Keratinocyte (primary cell): ENCODE data around the gene ANKRD18A.

ENCODE experiments used
- CTCF ChIP-seq, 3 experiments: IDR thresholded peaks in 1 of 3; conservative IDR thresholded peaks in 1 of 3; optimal IDR thresholded peaks in 1 of 3; 2 replicates in 2 of 3; 3 replicates in 1 of 3; pipeline versions ENCODE3 to v1.5.1; 2011; ENCODE audit warnings: low read length in 3 of 3, mild to moderate bottlenecking in 3 of 3, moderate library complexity in 2 of 3, control low read depth in 1 of 3, inconsistent platforms in 1 of 3; ENCODE audit not compliant: insufficient read depth in 2 of 3; ENCODE audit errors: extremely low read depth in 1 of 3
- EZH2 ChIP-seq: IDR thresholded peaks from one replicate; pipeline ENCODE4 v1.6.1; 2012; ENCODE audit warnings: inconsistent platforms, mild to moderate bottlenecking, low read length, moderate library complexity

- TF ChIP-seq CTCF (optimal IDR thresholded peaks at IDR 0.05 in 1 of 3, IDR thresholded peaks at IDR 0.05 in 1 of 3, conservative IDR thresholded peaks at IDR 0.05 in 1 of 3; ENCODE audit: extremely low read depth in 1 of 3, insufficient read depth in 2 of 3, low read length in 3 of 3), result no peak
- no peak for TF ChIP-seq EZH2
Measured at GRCh38 chr9:38649731-38650363, 29.5 kb upstream of the ANKRD18A start.
